GM10847 (cell line): ENCODE measurements around the gene SCAPER.

ENCODE experiments used
- POLR2A ChIP-seq: IDR thresholded peaks from 2 replicates; pipeline ENCODE4 v1.6.1; 2011; ENCODE audit not compliant: insufficient read length; ENCODE audit errors: extremely low read depth

The SCAPER gene

GRCh38 chr15:76313731-76314130, 591.4 kb downstream of the SCAPER start:
- no peak for TF ChIP-seq POLR2A

GRCh38 chr15:76312540-76313174, 592.5 kb downstream of the SCAPER start:
- no peak for TF ChIP-seq POLR2A

DNA sequence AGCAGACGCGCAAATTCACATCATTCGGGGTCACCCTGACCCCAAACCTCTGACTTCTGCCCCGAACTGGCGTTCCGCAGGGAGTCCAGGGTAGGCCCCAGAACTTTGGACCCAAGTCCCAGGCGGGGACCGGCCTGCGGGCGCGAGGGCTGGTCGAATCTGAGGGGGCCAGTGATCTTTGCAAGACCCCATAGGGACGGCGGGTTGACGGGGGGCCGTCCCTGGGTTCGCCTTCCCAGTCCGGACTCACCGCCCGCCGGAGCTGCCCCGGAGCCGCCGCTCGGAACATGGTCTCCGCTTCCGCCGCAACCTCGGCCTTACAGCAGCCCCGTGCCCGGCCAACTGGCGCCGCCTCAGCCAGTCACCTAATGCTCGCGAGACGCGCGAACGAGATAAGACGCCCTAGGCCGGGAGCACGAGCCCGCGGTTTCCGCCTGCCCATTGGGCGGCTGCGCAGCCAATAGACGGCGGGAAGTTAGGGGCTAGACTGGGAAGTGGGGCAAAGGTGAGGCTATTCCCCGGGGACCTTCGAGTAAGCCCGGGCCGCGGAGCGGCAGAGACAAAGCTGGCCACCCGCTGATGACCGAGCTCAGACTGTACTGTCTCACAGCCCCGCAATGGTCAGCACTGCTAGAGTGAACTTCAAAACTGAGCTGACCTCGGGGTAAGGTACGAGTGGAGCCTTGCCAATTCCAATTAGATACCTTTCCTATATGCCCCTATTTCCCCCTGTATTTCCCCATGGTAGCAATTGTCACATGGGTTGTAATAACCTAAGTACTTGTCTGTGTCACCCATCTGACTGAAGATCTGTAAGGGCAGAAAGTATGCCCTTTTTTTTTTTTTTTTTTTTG, 593.8 kb downstream of the SCAPER start, which contains the start of gene ETFA:
ETFA (minus strand) TSS at position 370 of the 854 bp plus-strand sequence; CDS start at position 289, 81 bp downstream.
- peak; percentile 94 for TF ChIP-seq POLR2A

DNA sequence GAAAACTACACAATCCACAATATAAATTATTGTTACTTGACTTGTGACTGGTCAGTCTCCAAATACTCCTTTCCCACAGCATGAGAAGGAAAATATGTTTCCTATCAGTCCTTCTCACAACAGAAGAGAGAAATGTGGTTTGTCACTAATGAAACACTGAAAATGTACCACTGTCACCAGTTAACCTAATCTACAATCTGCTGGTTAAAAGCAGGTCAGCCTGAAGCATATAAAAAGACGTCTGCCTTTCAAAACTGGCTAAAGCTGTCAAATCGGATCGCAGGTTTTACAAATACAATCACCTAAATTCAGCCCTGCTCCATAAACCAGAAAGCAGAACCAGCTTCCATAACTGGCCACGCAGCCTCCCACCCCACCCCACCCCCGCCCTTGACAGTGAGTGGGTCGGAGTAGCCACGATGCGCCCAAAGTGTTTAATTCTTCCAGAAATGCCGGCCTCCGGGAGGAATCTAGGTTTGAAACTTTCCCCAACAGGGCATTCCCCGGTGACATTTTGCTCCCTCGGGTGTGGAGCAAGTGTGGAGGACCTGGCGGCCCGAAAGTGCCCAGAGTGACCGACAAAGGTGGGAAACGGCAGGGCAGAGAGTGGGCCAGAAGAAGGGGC, 594.6 kb downstream of the SCAPER start:
- no peak for TF ChIP-seq POLR2A

- TF ChIP-seq POLR2A: no peak
Measured at GRCh38 chr15:76309601-76310330, 595.4 kb downstream of the SCAPER start.

- TF ChIP-seq POLR2A: no peak
Measured at GRCh38 chr15:76303909-76304308, 601.2 kb downstream of the SCAPER start.

GRCh38 chr15:76299786-76300185, 605.4 kb downstream of the SCAPER start:
- TF ChIP-seq POLR2A: no peak

GRCh38 chr15:76298986-76299385, 606.2 kb downstream of the SCAPER start:
- no peak for TF ChIP-seq POLR2A
